ENCODE data around the gene HYAL3.

- no peak for TF ChIP-seq CTCF (conservative IDR thresholded peaks at IDR 0.05)
- no peak for TF ChIP-seq EZH2 (IDR thresholded peaks at IDR 0.05; ENCODE audit: low read depth)
These were observed 33.2 kb downstream of the HYAL3 start for GRCh38 chr3:50266017-50266416.

All from PC-9 (cell line).